Large intestine (tissue), 1 donor: ENCODE measurements around the gene GNPTG. TPM values are rescaled to one million over a fixed set of nuclear protein-coding genes. Genes with fewer than 3 reads are reported as not detected.

Experiments used
- polyA plus RNA-seq: library from polyadenylated mRNA; unstranded; fragments of 120-200 nt; gene quantifications from one replicate; pipeline ENCODE4 v1.2.1, GENCODE V29; 2013

GNPTG gene
- polyA plus RNA-seq, 1 donor, result 68.3 TPM

Other genes starting within 250 kb of the GNPTG start
- gene CACNA1H, start 198.8 kb upstream of the GNPTG start, polyA plus RNA-seq, result 9.8 TPM
- gene TPSG1, start 126.7 kb upstream of the GNPTG start, polyA plus RNA-seq, result 25.4 TPM
- gene TPSB2, start 121.7 kb upstream of the GNPTG start, polyA plus RNA-seq, result 0.34 TPM
- gene TPSAB1, start 111.2 kb upstream of the GNPTG start, polyA plus RNA-seq, result 0.30 TPM
- 0.06 TPM for gene TPSD1, start 95.9 kb upstream of the GNPTG start, polyA plus RNA-seq
- gene UBE2I, start 42.3 kb upstream of the GNPTG start, polyA plus RNA-seq, result 130 TPM
- gene BAIAP3, start 18.3 kb upstream of the GNPTG start, polyA plus RNA-seq, result 8.1 TPM
- gene TSR3, start 53 bp upstream of the GNPTG start, polyA plus RNA-seq, result 40.0 TPM
- gene UNKL, start 62.8 kb downstream of the GNPTG start, polyA plus RNA-seq, result 21.9 TPM
- 18.5 TPM for gene UQCC4, start 68.8 kb downstream of the GNPTG start, polyA plus RNA-seq
- 1.3 TPM for gene PERCC1, start 79.1 kb downstream of the GNPTG start, polyA plus RNA-seq
- 2.9 TPM for gene CCDC154, start 92.6 kb downstream of the GNPTG start, polyA plus RNA-seq
- 93.6 TPM for gene CLCN7, start 123.1 kb downstream of the GNPTG start, polyA plus RNA-seq
- 0.19 TPM for gene PTX4, start 137.0 kb downstream of the GNPTG start, polyA plus RNA-seq
- 50.1 TPM for gene TELO2, start 141.4 kb downstream of the GNPTG start, polyA plus RNA-seq
- gene TMEM204, start 181.7 kb downstream of the GNPTG start, polyA plus RNA-seq, result 9.4 TPM